Measurements from ENCODE around the gene DAPK2. TPM values are rescaled to one million over a fixed set of nuclear protein-coding genes. Genes with fewer than 3 reads are reported as not detected.

The DAPK2 gene
- total and polyA plus RNA-seq, 2 of the 4 experiments (the other 2 are of a cell fraction): 0.34 to 0.36 TPM

DNA sequence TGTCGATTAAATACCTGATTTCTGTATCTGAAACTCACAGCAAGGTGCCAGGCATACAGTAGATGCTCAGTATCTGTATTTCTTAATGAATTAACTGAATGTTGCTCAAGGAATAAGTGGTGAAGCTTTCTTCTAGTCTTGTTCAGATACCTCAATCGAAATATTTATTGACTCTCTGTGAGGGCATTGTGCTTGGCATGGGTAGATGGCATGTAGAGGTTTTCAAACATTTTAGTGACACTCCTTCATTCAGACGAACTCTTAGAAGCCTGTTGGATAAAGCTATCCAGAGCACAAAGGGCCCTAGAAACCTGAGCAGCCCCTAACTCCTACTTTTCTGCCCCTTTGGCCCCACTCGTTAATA is 49.1 kb upstream of the DAPK2 start:
- CTCF ChIA-PET: no interaction called here
- Histone ChIP-seq H2AK9ac (replicated peaks; ENCODE audit: low read depth, low read length, poor library complexity) (no peak overlapping the region), H4K20me1 (ENCODE audit: insufficient read depth, low read length) (peaks cover 37% of the 10 kb centered on the region), H3K56ac (ENCODE audit: extremely low read depth, insufficient read depth, low read length) (no peak overlapping the region), H3K9me3 (ENCODE audit: control insufficient read depth, insufficient read depth, low read length) (no peaks in the 10 kb centered on the region), H4K8ac (ENCODE audit: low read depth in 2 of 2, low read length in 2 of 2) (peak overlapping the region; percentile 83 to 99), H2BK20ac (ENCODE audit: low read depth, low read length) (no peak overlapping the region), H3K36me3 (ENCODE audit: control insufficient read depth, insufficient read depth, low read length) (no peaks in the 10 kb centered on the region), H3K4ac (ENCODE audit: low read depth, low read length) (peak overlapping the region; percentile 51; the same call in 1 of the 2 replicates), H3K27ac (ENCODE audit: insufficient read depth, low read length) (peak overlapping the region; percentile 71), H3K4me3 (ENCODE audit: insufficient read depth, low read depth, low read length) (peak overlapping the region; percentile 92), H4K5ac (ENCODE audit: low read depth, low read length) (peak overlapping the region; percentile 98), H3K4me2 (ENCODE audit: low read depth, low read length) (peak overlapping the region; percentile 89), H3K14ac (replicated peaks; ENCODE audit: low read depth, low read length) (peak overlapping the region; percentile 59; the same call in 1 of the 2 replicates), H2AFZ (replicated peaks; ENCODE audit: low read length, poor library complexity) (peak overlapping the region; percentile 86), H2AK5ac (ENCODE audit: low read depth, low read length) (no peak overlapping the region; the same call in none of the 2 replicates), H3K18ac (ENCODE audit: low read depth, low read length) (no peak overlapping the region), H3K9me1 (ENCODE audit: insufficient read depth, low read length) (peaks cover 7% of the 10 kb centered on the region; the same call in 1 of the 2 replicates), H3K4me1 (ENCODE audit: control insufficient read depth, insufficient read depth, low read length) (0 out of 2 replicates have a peak, but pooled peaks cover 1% of the 10 kb centered on the region), H3K9ac (ENCODE audit: low read depth, low read length) (peak overlapping the region; percentile 71; the same call in 1 of the 2 replicates), H3K23ac (ENCODE audit: low read depth, low read length) (no peak overlapping the region; the same call in 1 of the 2 replicates), H2BK5ac (ENCODE audit: low read depth, low read length, poor library complexity, severe bottlenecking) (peak overlapping the region; percentile 68), H2BK120ac (ENCODE audit: low read depth, low read length) (no peak overlapping the region), H4K91ac (ENCODE audit: insufficient read depth, low read depth, low read length) (peak overlapping the region; percentile 36; the same call in 1 of the 2 replicates), H2BK15ac (ENCODE audit: low read depth, low read length) (no peak overlapping the region), H3K79me1 (ENCODE audit: low read depth in 1 of 2, low read length in 2 of 2) (peaks cover 19 to 73% of the 10 kb centered on the region in 2 experiments; a peak in 3 of 4 replicates), H3K27me3 (ENCODE audit: control insufficient read depth, insufficient read depth, low read length) (no peaks in the 10 kb centered on the region)
- ATAC-seq (ENCODE audit: low read depth): no peak
- TF ChIP-seq USF2 (IDR thresholded peaks at IDR 0.05; ENCODE audit: low read depth, low read length) (no peak), RFX5 (IDR thresholded peaks at IDR 0.05; ENCODE audit: low read depth, low read length) (no peak), FOS (IDR thresholded peaks at IDR 0.05; ENCODE audit: low read depth, low read length) (no peak), RAD21 (IDR thresholded peaks at IDR 0.05; ENCODE audit: low read length) (no peak), MAFK (IDR thresholded peaks at IDR 0.05; ENCODE audit: low read depth, low read length) (no peak), CHD1 (IDR thresholded peaks at IDR 0.05; ENCODE audit: low read depth, low read length) (no peak), SMC3 (IDR thresholded peaks at IDR 0.05; ENCODE audit: low read depth, low read length) (no peak), RCOR1 (IDR thresholded peaks at IDR 0.05; ENCODE audit: insufficient replicate concordance, low read length) (no peak), MXI1 (IDR thresholded peaks at IDR 0.05; ENCODE audit: borderline replicate concordance, low read depth, low read length) (no peak), POLR2A (IDR thresholded peaks at IDR 0.05; ENCODE audit: low read depth, low read length) (no peak), MAZ (IDR thresholded peaks at IDR 0.05; ENCODE audit: borderline replicate concordance, low read depth, low read length) (no peak)
- TF ChIP-seq, protein P1, sequence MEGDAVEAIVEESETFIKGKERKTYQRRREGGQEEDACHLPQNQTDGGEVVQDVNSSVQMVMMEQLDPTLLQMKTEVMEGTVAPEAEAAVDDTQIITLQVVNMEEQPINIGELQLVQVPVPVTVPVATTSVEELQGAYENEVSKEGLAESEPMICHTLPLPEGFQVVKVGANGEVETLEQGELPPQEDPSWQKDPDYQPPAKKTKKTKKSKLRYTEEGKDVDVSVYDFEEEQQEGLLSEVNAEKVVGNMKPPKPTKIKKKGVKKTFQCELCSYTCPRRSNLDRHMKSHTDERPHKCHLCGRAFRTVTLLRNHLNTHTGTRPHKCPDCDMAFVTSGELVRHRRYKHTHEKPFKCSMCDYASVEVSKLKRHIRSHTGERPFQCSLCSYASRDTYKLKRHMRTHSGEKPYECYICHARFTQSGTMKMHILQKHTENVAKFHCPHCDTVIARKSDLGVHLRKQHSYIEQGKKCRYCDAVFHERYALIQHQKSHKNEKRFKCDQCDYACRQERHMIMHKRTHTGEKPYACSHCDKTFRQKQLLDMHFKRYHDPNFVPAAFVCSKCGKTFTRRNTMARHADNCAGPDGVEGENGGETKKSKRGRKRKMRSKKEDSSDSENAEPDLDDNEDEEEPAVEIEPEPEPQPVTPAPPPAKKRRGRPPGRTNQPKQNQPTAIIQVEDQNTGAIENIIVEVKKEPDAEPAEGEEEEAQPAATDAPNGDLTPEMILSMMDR (conservative IDR thresholded peaks at IDR 0.05; ENCODE audit: low read depth, low read length): no peak
- TF ChIP-seq, protein P2, sequence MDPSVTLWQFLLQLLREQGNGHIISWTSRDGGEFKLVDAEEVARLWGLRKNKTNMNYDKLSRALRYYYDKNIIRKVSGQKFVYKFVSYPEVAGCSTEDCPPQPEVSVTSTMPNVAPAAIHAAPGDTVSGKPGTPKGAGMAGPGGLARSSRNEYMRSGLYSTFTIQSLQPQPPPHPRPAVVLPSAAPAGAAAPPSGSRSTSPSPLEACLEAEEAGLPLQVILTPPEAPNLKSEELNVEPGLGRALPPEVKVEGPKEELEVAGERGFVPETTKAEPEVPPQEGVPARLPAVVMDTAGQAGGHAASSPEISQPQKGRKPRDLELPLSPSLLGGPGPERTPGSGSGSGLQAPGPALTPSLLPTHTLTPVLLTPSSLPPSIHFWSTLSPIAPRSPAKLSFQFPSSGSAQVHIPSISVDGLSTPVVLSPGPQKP (IDR thresholded peaks at IDR 0.05; ENCODE audit: borderline replicate concordance, low read depth, low read length): no peak
- dilution Hi-C loops (cut with HindIII; ENCODE audit: low sequenced_read_pairs, unreplicated experiment) (no loop called here), in situ Hi-C loops (cut with MboI; ENCODE audit: low sequenced_read_pairs) (no loop called here), intact Hi-C loops (cut with micrococcal nuclease) (no loop called here)
- POLR2A ChIA-PET (ENCODE audit: unreplicated experiment): no interaction called here
- BruUV-seq (replicated peaks): no TSS peak
- 0% methylated on average over 1 of the region's 4 CpGs; no CpG with 5 or more reads in 1 of the 2 experiments for WGBS, 2 experiments (ENCODE audit: extremely low coverage in 2 of 2, insufficient read length in 1 of 2)
- no peak for DNase-seq
